ENCODE results near the gene LRRC74B.
A peak's percentile ranks its signal among the peaks of the same experiment; 100 is the strongest.
"Not testable (repeated sequence)": the region's sequence is repeated elsewhere in the genome, so short reads cannot be mapped to it uniquely, and the experiment has no call there.

The LRRC74B gene

GRCh38 chr22:21073023-21073422, 27.3 kb downstream of the LRRC74B start:
- peaks cover 9% of the 10 kb centered on the region for H3K4me1 Mint-ChIP-seq
- no peaks in the 10 kb centered on the region for H3K9me3 Mint-ChIP-seq
- ATAC-seq, result no peak
- no peaks in the 10 kb centered on the region for H3K27me3 Mint-ChIP-seq
- H3K4me3 Mint-ChIP-seq, result no peak overlapping the region
- H3K27ac Mint-ChIP-seq, result no peak overlapping the region
- no peak for DNase-seq

- ATAC-seq, result no peak
- Mint-ChIP-seq H3K9me3 (no peaks in the 10 kb centered on the region), H3K27me3 (no peaks in the 10 kb centered on the region), H3K4me1 (peaks cover 4% of the 10 kb centered on the region), H3K27ac (no peak overlapping the region), H3K4me3 (no peak overlapping the region)
- DNase-seq, result no peak
Measured at GRCh38 chr22:21073482-21073881, 27.7 kb downstream of the LRRC74B start.

- no peaks in the 10 kb centered on the region for H3K9me3 Mint-ChIP-seq
- DNase-seq (no peak), ATAC-seq (no peak)
- no peak overlapping the region for H3K4me3 Mint-ChIP-seq
- H3K4me1 Mint-ChIP-seq, result no peaks in the 10 kb centered on the region
- H3K27ac Mint-ChIP-seq, result no peak overlapping the region
- no peaks in the 10 kb centered on the region for H3K27me3 Mint-ChIP-seq
Measured at GRCh38 chr22:21074102-21074715, 28.5 kb downstream of the LRRC74B start.

- Mint-ChIP-seq H3K27ac (no peak overlapping the region), H3K4me1 (no peaks in the 10 kb centered on the region), H3K9me3 (no peaks in the 10 kb centered on the region), H3K27me3 (no peaks in the 10 kb centered on the region), H3K4me3 (no peak overlapping the region)
- ATAC-seq (no peak), DNase-seq (no peak)
Measured at GRCh38 chr22:21075516-21076138, 29.9 kb downstream of the LRRC74B start.

GRCh38 chr22:21076912-21077625, 31.3 kb downstream of the LRRC74B start:
- no peak overlapping the region for H3K4me3 Mint-ChIP-seq
- no peaks in the 10 kb centered on the region for H3K27me3 Mint-ChIP-seq
- H3K27ac Mint-ChIP-seq, result peak overlapping the region in 1 of 2 donors; percentile 6
- no peaks in the 10 kb centered on the region for H3K9me3 Mint-ChIP-seq
- ATAC-seq, result no peak
- no peak for DNase-seq
- H3K4me1 Mint-ChIP-seq, result no peaks in the 10 kb centered on the region

- peak overlapping the region in 1 of 2 donors; percentile 8 for H3K27ac Mint-ChIP-seq
Measured at GRCh38 chr22:21077884-21078508, 32.2 kb downstream of the LRRC74B start.

GRCh38 chr22:21078916-21079315, 33.2 kb downstream of the LRRC74B start:
- Mint-ChIP-seq H3K27me3 (no peaks in the 10 kb centered on the region), H3K27ac (no peak overlapping the region), H3K4me3 (no peak overlapping the region), H3K9me3 (no peaks in the 10 kb centered on the region), H3K4me1 (no peaks in the 10 kb centered on the region)
- DNase-seq, result no peak
- no peak for ATAC-seq

More at GRCh38 chr22:21077884-21078508, 32.2 kb downstream of the LRRC74B start:
- Mint-ChIP-seq H3K9me3 (no peaks in the 10 kb centered on the region), H3K4me3 (no peak overlapping the region), H3K4me1 (no peaks in the 10 kb centered on the region), H3K27me3 (no peaks in the 10 kb centered on the region)
- no peak for ATAC-seq
- no peak for DNase-seq

GRCh38 chr22:21079493-21079892, 33.7 kb downstream of the LRRC74B start:
- DNase-seq (no peak), ATAC-seq (no peak)
- H3K27ac Mint-ChIP-seq, result no peak overlapping the region
- H3K4me3 Mint-ChIP-seq, result no peak overlapping the region
- no peaks in the 10 kb centered on the region for H3K9me3 Mint-ChIP-seq
- no peaks in the 10 kb centered on the region for H3K4me1 Mint-ChIP-seq
- no peaks in the 10 kb centered on the region for H3K27me3 Mint-ChIP-seq

- H3K27ac Mint-ChIP-seq, result no peak overlapping the region
- DNase-seq (no peak), ATAC-seq (no peak)
- H3K4me3 Mint-ChIP-seq, result no peak overlapping the region
- H3K9me3 Mint-ChIP-seq, result no peaks in the 10 kb centered on the region
- H3K27me3 Mint-ChIP-seq, result no peaks in the 10 kb centered on the region
- no peaks in the 10 kb centered on the region for H3K4me1 Mint-ChIP-seq
Measured at GRCh38 chr22:21080435-21081137, 34.8 kb downstream of the LRRC74B start.

GRCh38 chr22:21082248-21082647, 36.5 kb downstream of the LRRC74B start:
- no peaks in the 10 kb centered on the region for H3K4me1 Mint-ChIP-seq
- no peak for ATAC-seq
- no peak overlapping the region for H3K4me3 Mint-ChIP-seq
- H3K27ac Mint-ChIP-seq, result no peak overlapping the region
- no peak for DNase-seq
- no peaks in the 10 kb centered on the region for H3K9me3 Mint-ChIP-seq
- no peaks in the 10 kb centered on the region for H3K27me3 Mint-ChIP-seq

- Mint-ChIP-seq H3K27ac (no peak overlapping the region), H3K4me3 (no peak overlapping the region), H3K4me1 (no peaks in the 10 kb centered on the region), H3K27me3 (no peaks in the 10 kb centered on the region), H3K9me3 (no peaks in the 10 kb centered on the region)
- no peak for ATAC-seq
- no peak for DNase-seq
Measured at GRCh38 chr22:21087119-21087518, 41.4 kb downstream of the LRRC74B start.

- H3K4me1 Mint-ChIP-seq, H3K27me3 Mint-ChIP-seq, DNase-seq, H3K9me3 Mint-ChIP-seq, ATAC-seq, H3K4me3 Mint-ChIP-seq, H3K27ac Mint-ChIP-seq: not testable (repeated sequence)
Measured at GRCh38 chr22:21087926-21088325, 42.2 kb downstream of the LRRC74B start.

- H3K4me3 Mint-ChIP-seq, ATAC-seq, DNase-seq, H3K27ac Mint-ChIP-seq, H3K4me1 Mint-ChIP-seq, H3K27me3 Mint-ChIP-seq, H3K9me3 Mint-ChIP-seq: not testable (repeated sequence)
Measured at GRCh38 chr22:21091220-21091619, 45.5 kb downstream of the LRRC74B start.

GRCh38 chr22:21092797-21093554, 47.2 kb downstream of the LRRC74B start:
- no peaks in the 10 kb centered on the region for H3K9me3 Mint-ChIP-seq
- ATAC-seq, result no peak
- H3K27ac Mint-ChIP-seq, result no peak overlapping the region
- no peaks in the 10 kb centered on the region for H3K27me3 Mint-ChIP-seq
- H3K4me1 Mint-ChIP-seq, result no peaks in the 10 kb centered on the region
- DNase-seq, result no peak
- no peak overlapping the region for H3K4me3 Mint-ChIP-seq

GRCh38 chr22:21093555-21094137, 47.9 kb downstream of the LRRC74B start:
- H3K9me3 Mint-ChIP-seq, ATAC-seq, H3K27ac Mint-ChIP-seq, H3K4me1 Mint-ChIP-seq, H3K27me3 Mint-ChIP-seq, DNase-seq, H3K4me3 Mint-ChIP-seq: not testable (repeated sequence)

Measured in stimulated activated naive CD8-positive, alpha-beta T cell treated with anti-CD3 and anti-CD28 coated beads, Interleukin-15, amount 100 ng/mL, for 72 hours (primary cell).